HepG2 (cell line): ENCODE data around the gene AHSG. TPM values are rescaled to one million over a fixed set of nuclear protein-coding genes. Genes with fewer than 3 reads are reported as not detected.

Experiments
- ATAC-seq: fragments of 200-7000 bp; cut with Tn5 transposase; 3 replicates; pipeline ENCODE4 v1.9.1; 2020; ENCODE audit warnings: mild to moderate bottlenecking, moderate library complexity
- BruUV-seq: library from RNA; stranded (reverse); fragments of 400-500 nt; replicated peaks from 2 replicates; lab custom pipeline; 2021; lab: Mats Ljungman, UMichigan
- CTCF ChIA-PET: fragments of 300-600 bp; formaldehyde crosslinking; extraction: SDS; loops from one replicate; lab custom pipeline; 2021; ENCODE audit warnings: low total read pairs, inconsistent platforms, low intra/inter-chr PET ratio; lab: Yijun Ruan, JAX
- POLR2A ChIA-PET: fragments of 350-600 bp; sonication (Branson Sonifier 250); formaldehyde crosslinking; loops from one replicate; lab custom pipeline; 2020; ENCODE audit warnings: antibody characterized with exemption, inconsistent platforms; lab: Yijun Ruan, JAX
- DNase-seq: peaks from one replicate; pipeline ENCODE4 v3.0.0-alpha.2; 2015; ENCODE audit warnings: low spot score
- FAIRE-seq: peaks from 3 replicates; lab custom pipeline; 2011; peaks lifted over from hg19 to GRCh38; lab: Jason Lieb, UNC
- H2AFZ ChIP-seq: one replicate; pipeline ENCODE4 v1.6.1; 2011; ENCODE audit warnings: low read length, inconsistent platforms
- H3K27ac ChIP-seq: fragments of 300-600 bp; 3 replicates; pipeline ENCODE4 v1.8.0; 2011; ENCODE audit warnings: mixed run types, mild to moderate bottlenecking, mixed read lengths, low read length, inconsistent platforms; ENCODE audit not compliant: insufficient read depth; ENCODE audit errors: extremely low read length
- H3K27me3 ChIP-seq, 2 experiments: fragments of 200-600 bp in 1 of 2; 2 replicates in 1 of 2; 3 replicates in 1 of 2; pipeline versions ENCODE4 v1.6.0 to v1.8.0; 2011; ENCODE audit warnings: low read length in 2 of 2, mild to moderate bottlenecking in 2 of 2, moderate library complexity in 2 of 2, inconsistent platforms in 1 of 2; ENCODE audit not compliant: insufficient read depth in 2 of 2, control insufficient read depth in 1 of 2
- H3K36me3 ChIP-seq, 2 experiments: fragments of 200-600 bp in 1 of 2; replicated peaks in 1 of 2; 2 replicates in 1 of 2; 3 replicates in 1 of 2; pipeline versions ENCODE4 v1.5.1 to v1.8.0; 2011; ENCODE audit warnings: low read length in 2 of 2, inconsistent platforms in 1 of 2; ENCODE audit not compliant: insufficient read depth in 2 of 2, control insufficient read depth in 1 of 2
- H3K4me1 ChIP-seq: 2 replicates; pipeline ENCODE4 v1.5.1; 2012; ENCODE audit warnings: low read length, inconsistent platforms; ENCODE audit not compliant: insufficient read depth
- H3K4me2 ChIP-seq: 2 replicates; pipeline ENCODE4 v1.6.0; 2011; ENCODE audit warnings: low read depth, low read length, inconsistent platforms
- H3K4me3 ChIP-seq, 3 experiments: fragments of 200-600 bp in 1 of 3; sonication (generic), shearing (Covaris generic) in 1 of 3; replicated peaks in 1 of 3; 2 replicates each; pipeline ENCODE4 v1.5.1; 2011 to 2016; ENCODE audit warnings: low read length in 3 of 3, inconsistent platforms in 2 of 3, low read depth in 2 of 3, mild to moderate bottlenecking in 2 of 3, control low read depth in 1 of 3, mixed read lengths in 1 of 3; ENCODE audit not compliant: insufficient read depth in 1 of 3
- H3K79me2 ChIP-seq: one replicate; pipeline ENCODE4 v1.6.1; 2011; ENCODE audit warnings: low read length, inconsistent platforms; ENCODE audit not compliant: insufficient read depth
- H3K9ac ChIP-seq: 2 replicates; pipeline ENCODE4 v1.6.0; 2011; ENCODE audit warnings: mild to moderate bottlenecking, low read depth, low read length, inconsistent platforms; ENCODE audit not compliant: insufficient read depth
- H3K9me3 ChIP-seq: 2 replicates; pipeline ENCODE4 v1.5.1; 2012; ENCODE audit warnings: mild to moderate bottlenecking, low read length
- H4K20me1 ChIP-seq: 2 replicates; pipeline ENCODE4 v1.6.0; 2011; ENCODE audit warnings: inconsistent platforms, mild to moderate bottlenecking, low read length, moderate library complexity; ENCODE audit not compliant: insufficient read depth
- ARID2 ChIP-seq: sonication (generic); formaldehyde crosslinking; IDR thresholded peaks from 2 replicates; pipeline ENCODE4 v1.8.1; 2022; ENCODE audit warnings: mild to moderate bottlenecking, missing genetic modification reagents, borderline replicate concordance
- BATF2 ChIP-seq: sonication (generic); formaldehyde crosslinking; IDR thresholded peaks from 2 replicates; pipeline ENCODE4 v1.8.0; 2022; ENCODE audit warnings: mild to moderate bottlenecking, missing genetic modification reagents, moderate library complexity
- CC2D1A ChIP-seq: sonication (generic); formaldehyde crosslinking; IDR thresholded peaks from 2 replicates; pipeline ENCODE4 v1.8.1; 2023; ENCODE audit warnings: mild to moderate bottlenecking, missing genetic modification reagents
- CSRNP1 ChIP-seq: sonication (generic); formaldehyde crosslinking; IDR thresholded peaks from 2 replicates; pipeline ENCODE4 v1.8.1; 2023; ENCODE audit warnings: mild to moderate bottlenecking, missing genetic modification reagents
- FOXK1 ChIP-seq: sonication (generic); formaldehyde crosslinking; IDR thresholded peaks from 2 replicates; pipeline ENCODE4 v1.4.0; 2020; ENCODE audit warnings: low read depth, missing genetic modification reagents, borderline replicate concordance
- HNRNPK ChIP-seq: fragments of 200-400 bp; formaldehyde crosslinking; IDR thresholded peaks from 2 replicates; pipeline ENCODE4 v1.6.1; 2018; ENCODE audit warnings: low read length, low read depth, moderate library complexity, mild to moderate bottlenecking; ENCODE audit not compliant: poor library complexity, severe bottlenecking
- HOMEZ ChIP-seq: IDR thresholded peaks from 2 replicates; pipeline ENCODE4 v1.6.1; 2016; ENCODE audit warnings: low read depth
- NKX3-1 ChIP-seq: sonication (generic); formaldehyde crosslinking; IDR thresholded peaks from 2 replicates; pipeline ENCODE4 v1.5.0; 2020; ENCODE audit warnings: missing genetic modification reagents
- SATB2 ChIP-seq: sonication (generic); formaldehyde crosslinking; IDR thresholded peaks from 2 replicates; pipeline ENCODE4 v1.5.0; 2020; ENCODE audit warnings: missing genetic modification reagents
- U2AF1 ChIP-seq: fragments of 200-400 bp; formaldehyde crosslinking; optimal IDR thresholded peaks from 2 replicates; pipeline ENCODE3; 2017; ENCODE audit warnings: mild to moderate bottlenecking, low read depth, low read length
- ZIK1 ChIP-seq: sonication (generic); formaldehyde crosslinking; IDR thresholded peaks from 2 replicates; pipeline ENCODE4 v1.5.0; 2020; ENCODE audit warnings: mild to moderate bottlenecking, low read depth, missing genetic modification reagents, borderline replicate concordance
- ZNF75D ChIP-seq: sonication (generic); formaldehyde crosslinking; IDR thresholded peaks from 2 replicates; pipeline ENCODE4 v1.8.1; 2023; ENCODE audit warnings: missing genetic modification reagents, mild to moderate bottlenecking, borderline replicate concordance
- WGBS: methylation state at CpG from one replicate; pipeline ENCODE4 v1.1.6; 2017; ENCODE audit warnings: low lambda C conversion rate; 5-methylcytosine and 5-hydroxymethylcytosine counted together
- in situ Hi-C: cut with HindIII; loops from 2 replicates; pipeline ENCODE4 v1.10.0; 2017; ENCODE audit warnings: low pct_unique_long_range_greater_than_20kb; ENCODE audit not compliant: extremely low pct_ligation_motif_present
- intact Hi-C: fragments of 100-400 bp; cut with micrococcal nuclease; formaldehyde crosslinking; loops from one replicate; pipeline ENCODE4 v1.10.0; 2022; ENCODE audit not compliant: unreplicated experiment
- polyA plus RNA-seq, 8 experiments: library from polyadenylated mRNA; depleted of rRNA in 3 of 8; stranded (reverse) in 7 of 8; unstranded in 1 of 8; fragments of >200 nt; fragmentation: Illumina TruSeq in 4 of 8; extraction: Trizol in 4 of 8; gene quantifications; 2 replicates each; pipeline versions ENCODE4 v1.2.1 to v1.2.3, GENCODE V29; 2011 to 2016; ENCODE audit warnings: low read depth in 4 of 8, missing spikeins in 1 of 8, mixed read lengths in 1 of 8; ENCODE audit not compliant: insufficient read depth in 1 of 8
- total RNA-seq, 5 experiments: library from RNA; depleted of rRNA; stranded (reverse); fragments of >200 nt; fragmentation: Illumina TruSeq; extraction: Trizol; gene quantifications; 2 replicates each; pipeline ENCODE4 v1.2.3, GENCODE V29; 2016; ENCODE audit warnings: low read depth in 1 of 5
- TF ChIP-seq, protein P1 (sequence below): sonication (generic); formaldehyde crosslinking; IDR thresholded peaks from 2 replicates; pipeline ENCODE4 v1.4.0; 2020; ENCODE audit warnings: missing genetic modification reagents, borderline replicate concordance
- TF ChIP-seq, protein P2 (sequence below): sonication (generic); formaldehyde crosslinking; IDR thresholded peaks from 2 replicates; pipeline ENCODE4 v1.5.0; 2020; ENCODE audit warnings: missing genetic modification reagents

AHSG gene
- total and polyA plus RNA-seq, 2 of the 13 experiments (the other 11 are each of a cell fraction or from before 2014, with no cell fraction given): 2,043 to 19,152 TPM

GRCh38 chr3:186616299-186616617, 3.4 kb downstream of the AHSG start:
- Histone ChIP-seq H3K4me1 (peaks cover 63% of the 10 kb centered on the region), H3K27ac (peak overlapping the region; percentile 28), H3K36me3 (peaks cover 17 to 47% of the 10 kb centered on the region in 2 experiments), H3K9ac (peak overlapping the region; percentile 26; the same call in 1 of the 2 replicates), H3K27me3 (no peaks in the 10 kb centered on the region; a peak in 1 of 5 replicates), H4K20me1 (peaks cover 62% of the 10 kb centered on the region), H3K79me2 (peaks cover 31% of the 10 kb centered on the region), H2AFZ (no peak overlapping the region), H3K9me3 (no peaks in the 10 kb centered on the region), H3K4me3 (peak overlapping the region; percentile 4 to 17 (median 17); a peak in 4 of 6 replicates), H3K4me2 (peak overlapping the region; percentile 92)
- 78% methylated on average over 8 of the region's 8 CpGs for WGBS
- BruUV-seq: no TSS peak
- ATAC-seq (no peak), DNase-seq (no peak), FAIRE-seq (no peak)
- ChIA-PET CTCF (interaction anchor here (1.8 to 2.7 kb wide), 2 partner anchors 27 kb away, joined by 15 to 20 read pairs; no protein-coding TSS in a partner anchor), POLR2A (interaction anchor here (1.2 to 27.1 kb wide), 10 partner anchors 7 to 211 kb away, joined by 3 to 854 read pairs (median 5); partner anchors contain the start of genes DNAJB11 and TBCCD1)
- in situ Hi-C loops: loop anchor here (10.0 kb wide), 1 partner anchor 139 kb away; no protein-coding TSS in a partner anchor
- intact Hi-C loops: no loop called here
- TF ChIP-seq, protein P1, sequence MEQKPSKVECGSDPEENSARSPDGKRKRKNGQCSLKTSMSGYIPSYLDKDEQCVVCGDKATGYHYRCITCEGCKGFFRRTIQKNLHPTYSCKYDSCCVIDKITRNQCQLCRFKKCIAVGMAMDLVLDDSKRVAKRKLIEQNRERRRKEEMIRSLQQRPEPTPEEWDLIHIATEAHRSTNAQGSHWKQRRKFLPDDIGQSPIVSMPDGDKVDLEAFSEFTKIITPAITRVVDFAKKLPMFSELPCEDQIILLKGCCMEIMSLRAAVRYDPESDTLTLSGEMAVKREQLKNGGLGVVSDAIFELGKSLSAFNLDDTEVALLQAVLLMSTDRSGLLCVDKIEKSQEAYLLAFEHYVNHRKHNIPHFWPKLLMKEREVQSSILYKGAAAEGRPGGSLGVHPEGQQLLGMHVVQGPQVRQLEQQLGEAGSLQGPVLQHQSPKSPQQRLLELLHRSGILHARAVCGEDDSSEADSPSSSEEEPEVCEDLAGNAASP: no peak
- TF ChIP-seq BATF2 (CRISPR knock-in tag) (no peak), CC2D1A (CRISPR knock-in tag) (no peak), NKX3-1 (CRISPR knock-in tag) (0 out of 2 replicates have a peak, but pooled peaks have one; percentile 4), HOMEZ (CRISPR knock-in tag) (no peak), U2AF1 (no peak), ZNF75D (CRISPR knock-in tag) (no peak), SATB2 (no peak), CSRNP1 (CRISPR knock-in tag) (no peak; the same call in 1 of the 2 replicates), FOXK1 (CRISPR knock-in tag) (no peak), HNRNPK (no peak), ZIK1 (CRISPR knock-in tag) (0 out of 2 replicates have a peak, but pooled peaks have one; percentile 17), ARID2 (CRISPR knock-in tag) (0 out of 2 replicates have a peak, but pooled peaks have one; percentile 31)
- TF ChIP-seq, protein P2, sequence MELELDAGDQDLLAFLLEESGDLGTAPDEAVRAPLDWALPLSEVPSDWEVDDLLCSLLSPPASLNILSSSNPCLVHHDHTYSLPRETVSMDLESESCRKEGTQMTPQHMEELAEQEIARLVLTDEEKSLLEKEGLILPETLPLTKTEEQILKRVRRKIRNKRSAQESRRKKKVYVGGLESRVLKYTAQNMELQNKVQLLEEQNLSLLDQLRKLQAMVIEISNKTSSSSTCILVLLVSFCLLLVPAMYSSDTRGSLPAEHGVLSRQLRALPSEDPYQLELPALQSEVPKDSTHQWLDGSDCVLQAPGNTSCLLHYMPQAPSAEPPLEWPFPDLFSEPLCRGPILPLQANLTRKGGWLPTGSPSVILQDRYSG: no peak
